ENCODE results near the gene SYNPO2. TPM values are rescaled to one million over a fixed set of nuclear protein-coding genes. Genes with fewer than 3 reads are reported as not detected.

SYNPO2 gene
- total and polyA plus RNA-seq, 8 donors, result 2.8 to 30.7 (median 4.6) TPM

DNA sequence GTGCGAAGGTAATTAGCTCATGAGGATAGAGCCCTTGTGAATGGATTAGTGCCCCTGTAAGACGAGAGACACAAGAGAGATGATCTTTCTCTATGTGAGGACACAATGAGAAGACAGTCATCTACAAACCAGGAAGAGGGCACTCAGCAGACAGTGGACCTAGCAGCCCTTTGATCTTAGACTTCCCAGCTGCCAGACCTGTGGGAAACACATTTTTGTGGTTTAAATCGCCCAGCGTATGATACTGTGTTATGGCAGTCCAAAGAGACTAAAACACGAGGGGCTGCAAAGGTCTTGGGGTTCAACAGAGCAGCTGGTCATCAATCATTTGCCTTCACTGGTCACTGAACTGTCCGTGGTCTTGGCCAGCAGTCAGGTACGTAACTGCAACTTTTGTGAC, 9.2 kb upstream of the SYNPO2 start:
- TF ChIP-seq, protein P1, sequence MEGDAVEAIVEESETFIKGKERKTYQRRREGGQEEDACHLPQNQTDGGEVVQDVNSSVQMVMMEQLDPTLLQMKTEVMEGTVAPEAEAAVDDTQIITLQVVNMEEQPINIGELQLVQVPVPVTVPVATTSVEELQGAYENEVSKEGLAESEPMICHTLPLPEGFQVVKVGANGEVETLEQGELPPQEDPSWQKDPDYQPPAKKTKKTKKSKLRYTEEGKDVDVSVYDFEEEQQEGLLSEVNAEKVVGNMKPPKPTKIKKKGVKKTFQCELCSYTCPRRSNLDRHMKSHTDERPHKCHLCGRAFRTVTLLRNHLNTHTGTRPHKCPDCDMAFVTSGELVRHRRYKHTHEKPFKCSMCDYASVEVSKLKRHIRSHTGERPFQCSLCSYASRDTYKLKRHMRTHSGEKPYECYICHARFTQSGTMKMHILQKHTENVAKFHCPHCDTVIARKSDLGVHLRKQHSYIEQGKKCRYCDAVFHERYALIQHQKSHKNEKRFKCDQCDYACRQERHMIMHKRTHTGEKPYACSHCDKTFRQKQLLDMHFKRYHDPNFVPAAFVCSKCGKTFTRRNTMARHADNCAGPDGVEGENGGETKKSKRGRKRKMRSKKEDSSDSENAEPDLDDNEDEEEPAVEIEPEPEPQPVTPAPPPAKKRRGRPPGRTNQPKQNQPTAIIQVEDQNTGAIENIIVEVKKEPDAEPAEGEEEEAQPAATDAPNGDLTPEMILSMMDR (IDR thresholded peaks at IDR 0.05), result no peak
- peak in 1 of 4 donors; percentile 28 for DNase-seq
- Histone ChIP-seq H3K36me3 (no peaks in the 10 kb centered on the region), H3K27ac (no peak overlapping the region), H3K27me3 (no peaks in the 10 kb centered on the region), H3K4me1 (no peaks in the 10 kb centered on the region), H3K4me3 (no peak overlapping the region), H3K9me3 (peaks cover 0 to 8% of the 10 kb centered on the region in 2 donors)
- intact Hi-C loops (cut with DNase I), result no loop called here
- no peak for ATAC-seq

DNA sequence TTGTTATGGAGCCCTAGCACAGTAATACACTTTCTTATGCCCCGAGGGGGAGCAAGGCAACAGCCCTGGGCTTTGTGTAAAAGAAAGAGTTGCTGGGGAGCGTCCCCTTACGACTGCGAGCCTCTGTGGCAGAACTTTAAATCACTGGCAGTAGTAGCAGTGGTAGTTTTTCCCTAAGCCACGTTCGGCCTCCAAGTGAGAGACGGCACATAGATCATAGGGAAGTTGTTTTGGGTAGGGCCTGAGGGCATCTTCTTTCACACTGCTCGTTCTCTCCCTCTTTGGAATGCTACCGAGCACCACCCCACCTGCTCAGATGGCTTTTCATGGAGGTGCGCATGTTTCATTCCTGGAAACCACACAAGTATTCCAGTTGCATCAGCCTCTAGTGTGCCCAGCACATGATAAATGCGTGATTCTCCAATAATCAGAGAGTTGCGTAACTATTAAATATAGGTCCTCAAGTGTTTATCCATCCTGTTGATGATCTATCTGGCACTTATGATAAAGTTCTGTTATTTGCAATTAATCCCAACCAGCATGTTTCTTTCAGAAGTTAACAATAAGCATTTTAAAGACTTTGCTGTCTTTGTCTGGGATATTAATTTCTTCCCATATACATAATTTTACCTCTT, 7.0 kb upstream of the SYNPO2 start:
- no peaks in the 10 kb centered on the region for H3K4me1 ChIP-seq
- H3K9me3 ChIP-seq, result peaks cover 0 to 8% of the 10 kb centered on the region in 2 donors
- DNase-seq (no peak), ATAC-seq (no peak)
- H3K36me3 ChIP-seq, result no peaks in the 10 kb centered on the region
- no peaks in the 10 kb centered on the region for H3K27me3 ChIP-seq
- intact Hi-C loops (cut with DNase I), result no loop called here
- H3K27ac ChIP-seq, result no peak overlapping the region
- TF ChIP-seq, protein P1 (IDR thresholded peaks at IDR 0.05), result no peak
- no peak overlapping the region for H3K4me3 ChIP-seq

DNA sequence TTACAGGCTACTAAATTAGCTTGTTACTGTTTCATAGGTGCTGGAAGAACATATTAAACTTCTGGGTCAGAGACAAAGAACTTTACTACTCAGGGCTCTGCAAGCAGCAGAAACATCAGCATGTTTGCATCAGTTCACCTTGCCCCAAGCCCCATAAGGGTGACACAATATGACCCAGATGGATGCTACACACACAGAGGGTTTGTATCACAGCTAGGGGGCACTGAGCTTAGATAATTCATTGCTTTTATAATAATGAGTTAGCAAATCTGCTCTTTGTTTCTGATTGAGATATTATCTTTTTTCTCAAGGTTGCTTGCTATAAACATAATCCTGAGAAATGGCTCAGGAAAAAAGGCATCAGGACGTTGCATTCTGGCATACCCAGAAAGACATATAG, 4.8 kb upstream of the SYNPO2 start:
- DNase-seq (no peak), ATAC-seq (no peak)
- Histone ChIP-seq H3K4me1 (peaks cover 0 to 7% of the 10 kb centered on the region in 2 donors), H3K27me3 (peaks cover 0 to 13% of the 10 kb centered on the region in 2 donors), H3K27ac (no peak overlapping the region), H3K9me3 (peaks cover 0 to under 1% of the 10 kb centered on the region in 2 donors), H3K4me3 (no peak overlapping the region), H3K36me3 (no peaks in the 10 kb centered on the region)
- TF ChIP-seq, protein P1 (IDR thresholded peaks at IDR 0.05), result peak in 1 of 2 donors; percentile 9
- intact Hi-C loops (cut with DNase I), result no loop called here

DNA sequence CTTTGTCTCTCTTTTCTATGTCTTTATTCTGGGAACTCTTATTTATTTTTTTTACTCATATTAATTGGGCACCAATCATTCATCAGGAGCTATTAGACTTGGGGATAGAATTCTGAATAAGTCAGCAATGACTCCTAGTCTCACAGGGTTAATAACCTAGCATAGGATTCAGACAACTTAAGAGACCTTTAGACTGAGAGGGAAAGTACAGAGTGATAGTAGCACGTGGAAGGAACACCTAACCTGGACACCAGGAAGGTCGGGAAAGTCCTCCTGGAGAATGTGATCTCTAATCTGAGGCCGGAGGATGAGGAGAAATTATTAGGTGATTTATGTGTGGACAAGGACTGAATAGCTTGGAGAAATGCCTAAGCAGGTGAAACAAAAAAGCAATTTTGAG, 3.9 kb upstream of the SYNPO2 start:
- intact Hi-C loops (cut with DNase I), result no loop called here

DNA sequence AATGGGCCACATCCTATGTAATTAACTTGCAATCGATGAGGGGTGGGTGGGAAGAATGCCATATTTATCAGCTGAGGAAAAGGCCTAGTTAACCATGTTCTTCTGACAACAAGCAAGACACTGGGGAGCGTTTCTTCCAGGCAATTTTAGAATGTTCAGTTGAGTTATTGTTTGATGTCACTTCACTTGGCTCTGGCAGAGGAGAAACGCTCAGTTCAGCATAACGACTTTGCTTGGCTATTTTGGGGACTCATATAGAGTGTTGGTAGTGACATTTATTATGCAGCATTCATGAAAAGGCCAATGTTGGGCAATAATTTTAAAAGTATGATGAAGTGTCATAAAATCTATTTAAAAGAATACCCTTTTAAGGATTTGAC, 648 bp downstream of the SYNPO2 start:
- no peak for ATAC-seq

More for the DNA sequence above, 3.9 kb upstream of the SYNPO2 start:
- Histone ChIP-seq H3K27ac (no peak overlapping the region), H3K4me3 (no peak overlapping the region), H3K4me1 (peaks cover 0 to 14% of the 10 kb centered on the region in 2 donors), H3K9me3 (no peaks in the 10 kb centered on the region), H3K27me3 (peaks cover 0 to 21% of the 10 kb centered on the region in 2 donors), H3K36me3 (no peaks in the 10 kb centered on the region)
- DNase-seq, result no peak
- ATAC-seq, result no peak
- TF ChIP-seq, protein P1 (IDR thresholded peaks at IDR 0.05), result no peak

More for the DNA sequence above, 648 bp downstream of the SYNPO2 start:
- H3K4me3 ChIP-seq, result peak overlapping the region; percentile 19 to 23
- H3K27me3 ChIP-seq, result peaks cover 0 to 25% of the 10 kb centered on the region in 2 donors
- TF ChIP-seq, protein P1 (IDR thresholded peaks at IDR 0.05), result no peak
- no peak overlapping the region for H3K27ac ChIP-seq
- intact Hi-C loops (cut with DNase I), result no loop called here
- H3K36me3 ChIP-seq, result no peaks in the 10 kb centered on the region
- DNase-seq, result no peak
- H3K4me1 ChIP-seq, result peaks cover 0 to 14% of the 10 kb centered on the region in 2 donors
- H3K9me3 ChIP-seq, result no peaks in the 10 kb centered on the region

Data from left lung (tissue), 10 donors.